Astrocyte (in vitro differentiated cells and primary cell): ENCODE measurements around the gene THRB. TPM values are rescaled to one million over a fixed set of nuclear protein-coding genes. Genes with fewer than 3 reads are reported as not detected.

Source experiments
- DNase-seq: peaks from one replicate; pipeline ENCODE4 v3.0.0-alpha.2; 2010; ENCODE audit warnings: low read depth
- FAIRE-seq: peaks from 2 replicates; lab custom pipeline; 2011; peaks lifted over from hg19 to GRCh38; lab: Jason Lieb, UNC
- H2AFZ ChIP-seq: 2 replicates; pipeline ENCODE4 v1.6.0; 2012; ENCODE audit warnings: low read depth, low read length, inconsistent platforms
- H3K27ac ChIP-seq: 2 replicates; pipeline ENCODE4 v1.5.1; 2011; ENCODE audit warnings: low read depth, low read length, inconsistent platforms
- H3K27me3 ChIP-seq: 2 replicates; pipeline ENCODE4 v1.6.0; 2011; ENCODE audit warnings: low read length, inconsistent platforms; ENCODE audit not compliant: insufficient read depth
- H3K36me3 ChIP-seq: 2 replicates; pipeline ENCODE4 v1.5.1; 2011; ENCODE audit warnings: low read length, inconsistent platforms; ENCODE audit not compliant: insufficient read depth
- H3K4me1 ChIP-seq: 2 replicates; pipeline ENCODE4 v1.5.1; 2011; ENCODE audit warnings: low read length, inconsistent platforms; ENCODE audit not compliant: insufficient read depth
- H3K4me2 ChIP-seq: 2 replicates; pipeline ENCODE4 v1.6.0; 2012; ENCODE audit warnings: low read length, inconsistent platforms
- H3K4me3 ChIP-seq: 2 replicates; pipeline ENCODE4 v1.5.1; 2011; ENCODE audit warnings: low read depth, mild to moderate bottlenecking, low read length, inconsistent platforms; ENCODE audit not compliant: insufficient read depth
- H3K79me2 ChIP-seq: 2 replicates; pipeline ENCODE4 v1.6.0; 2012; ENCODE audit warnings: mild to moderate bottlenecking, low read length, inconsistent platforms; ENCODE audit not compliant: insufficient read depth
- H3K9ac ChIP-seq: 2 replicates; pipeline ENCODE4 v1.6.0; 2012; ENCODE audit warnings: mild to moderate bottlenecking, low read length, inconsistent platforms
- H3K9me3 ChIP-seq: 2 replicates; pipeline ENCODE4 v1.5.1; 2012; ENCODE audit warnings: low read depth, mild to moderate bottlenecking, low read length, inconsistent platforms; ENCODE audit not compliant: insufficient read depth
- H4K20me1 ChIP-seq: 2 replicates; pipeline ENCODE4 v1.6.0; 2012; ENCODE audit warnings: low read length, inconsistent platforms; ENCODE audit not compliant: insufficient read depth
- H3K27ac Mint-ChIP-seq: one replicate; pipeline ENCODE4 v1.8.0; 2021; ENCODE audit warnings: mild to moderate bottlenecking, mixed read lengths; ENCODE audit not compliant: unreplicated experiment
- H3K27me3 Mint-ChIP-seq: one replicate; pipeline ENCODE4 v1.8.0; 2021; ENCODE audit warnings: low read depth, mixed read lengths; ENCODE audit not compliant: unreplicated experiment
- H3K36me3 Mint-ChIP-seq: one replicate; pipeline ENCODE4 v1.8.0; 2021; ENCODE audit warnings: low read depth, mixed read lengths; ENCODE audit not compliant: unreplicated experiment
- H3K4me1 Mint-ChIP-seq: one replicate; pipeline ENCODE4 v1.8.0; 2021; ENCODE audit warnings: low read depth, mixed read lengths; ENCODE audit not compliant: unreplicated experiment
- H3K4me3 Mint-ChIP-seq: one replicate; pipeline ENCODE4 v1.8.0; 2021; ENCODE audit warnings: mild to moderate bottlenecking, moderate library complexity, mixed read lengths; ENCODE audit not compliant: unreplicated experiment
- H3K9me3 Mint-ChIP-seq: one replicate; pipeline ENCODE4 v1.8.0; 2021; ENCODE audit warnings: mild to moderate bottlenecking, mixed read lengths; ENCODE audit not compliant: unreplicated experiment
- EZH2 ChIP-seq: IDR thresholded peaks from 2 replicates; pipeline ENCODE4 v1.6.1; 2012; ENCODE audit warnings: mild to moderate bottlenecking, low read length, inconsistent platforms; ENCODE audit not compliant: insufficient read depth
- total RNA-seq: library from RNA; stranded (reverse); gene quantifications from 2 replicates; pipeline ENCODE4 v1.2.1, GENCODE V29; 2021
- TF ChIP-seq, protein P1 (sequence below): IDR thresholded peaks from 2 replicates; pipeline ENCODE4 v1.5.1; 2011; ENCODE audit warnings: low read depth, mild to moderate bottlenecking, inconsistent platforms, low read length, moderate library complexity; ENCODE audit not compliant: insufficient read depth

Gene THRB
- total RNA-seq, 1 donor from 2014 or later, result 8.5 TPM

DNA sequence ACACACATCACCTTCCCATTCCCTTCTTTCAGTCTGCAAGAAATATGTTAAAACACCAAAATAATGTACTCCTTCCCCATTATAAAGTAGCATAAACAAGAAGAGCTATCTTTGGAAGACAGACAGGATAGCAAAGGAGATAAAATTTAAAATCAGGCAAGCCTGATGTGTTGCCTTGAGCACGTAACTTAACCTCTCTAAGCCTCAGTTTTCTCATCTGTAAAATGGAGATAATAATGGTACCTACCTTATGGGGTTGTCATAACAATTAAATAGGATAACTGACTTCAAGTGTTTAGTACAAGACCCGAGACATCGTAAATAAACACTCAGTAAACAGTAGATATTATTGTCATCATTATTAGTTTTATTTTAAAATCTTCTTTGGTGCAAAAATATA is 407.2 kb downstream of the THRB start:
- H3K4me3 ChIP-seq, result no peak overlapping the region
- H3K4me2 ChIP-seq, result no peak overlapping the region
- DNase-seq, result no peak
- no peaks in the 10 kb centered on the region for H3K36me3 ChIP-seq
- no peak overlapping the region for H2AFZ ChIP-seq
- H3K4me1 ChIP-seq, result no peaks in the 10 kb centered on the region
- TF ChIP-seq EZH2, result no peak
- TF ChIP-seq, protein P1, sequence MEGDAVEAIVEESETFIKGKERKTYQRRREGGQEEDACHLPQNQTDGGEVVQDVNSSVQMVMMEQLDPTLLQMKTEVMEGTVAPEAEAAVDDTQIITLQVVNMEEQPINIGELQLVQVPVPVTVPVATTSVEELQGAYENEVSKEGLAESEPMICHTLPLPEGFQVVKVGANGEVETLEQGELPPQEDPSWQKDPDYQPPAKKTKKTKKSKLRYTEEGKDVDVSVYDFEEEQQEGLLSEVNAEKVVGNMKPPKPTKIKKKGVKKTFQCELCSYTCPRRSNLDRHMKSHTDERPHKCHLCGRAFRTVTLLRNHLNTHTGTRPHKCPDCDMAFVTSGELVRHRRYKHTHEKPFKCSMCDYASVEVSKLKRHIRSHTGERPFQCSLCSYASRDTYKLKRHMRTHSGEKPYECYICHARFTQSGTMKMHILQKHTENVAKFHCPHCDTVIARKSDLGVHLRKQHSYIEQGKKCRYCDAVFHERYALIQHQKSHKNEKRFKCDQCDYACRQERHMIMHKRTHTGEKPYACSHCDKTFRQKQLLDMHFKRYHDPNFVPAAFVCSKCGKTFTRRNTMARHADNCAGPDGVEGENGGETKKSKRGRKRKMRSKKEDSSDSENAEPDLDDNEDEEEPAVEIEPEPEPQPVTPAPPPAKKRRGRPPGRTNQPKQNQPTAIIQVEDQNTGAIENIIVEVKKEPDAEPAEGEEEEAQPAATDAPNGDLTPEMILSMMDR, result no peak
- no peak for FAIRE-seq
- no peaks in the 10 kb centered on the region for H3K27me3 ChIP-seq
- Mint-ChIP-seq H3K27ac (no peak overlapping the region), H3K27me3 (no peaks in the 10 kb centered on the region), H3K9me3 (peaks cover 9% of the 10 kb centered on the region), H3K4me1 (peaks cover 12% of the 10 kb centered on the region), H3K4me3 (no peak overlapping the region), H3K36me3 (no peaks in the 10 kb centered on the region)
- no peak overlapping the region for H3K9ac ChIP-seq
- no peak overlapping the region for H3K27ac ChIP-seq
- no peaks in the 10 kb centered on the region for H3K9me3 ChIP-seq
- H4K20me1 ChIP-seq, result no peaks in the 10 kb centered on the region
- no peaks in the 10 kb centered on the region for H3K79me2 ChIP-seq

DNA sequence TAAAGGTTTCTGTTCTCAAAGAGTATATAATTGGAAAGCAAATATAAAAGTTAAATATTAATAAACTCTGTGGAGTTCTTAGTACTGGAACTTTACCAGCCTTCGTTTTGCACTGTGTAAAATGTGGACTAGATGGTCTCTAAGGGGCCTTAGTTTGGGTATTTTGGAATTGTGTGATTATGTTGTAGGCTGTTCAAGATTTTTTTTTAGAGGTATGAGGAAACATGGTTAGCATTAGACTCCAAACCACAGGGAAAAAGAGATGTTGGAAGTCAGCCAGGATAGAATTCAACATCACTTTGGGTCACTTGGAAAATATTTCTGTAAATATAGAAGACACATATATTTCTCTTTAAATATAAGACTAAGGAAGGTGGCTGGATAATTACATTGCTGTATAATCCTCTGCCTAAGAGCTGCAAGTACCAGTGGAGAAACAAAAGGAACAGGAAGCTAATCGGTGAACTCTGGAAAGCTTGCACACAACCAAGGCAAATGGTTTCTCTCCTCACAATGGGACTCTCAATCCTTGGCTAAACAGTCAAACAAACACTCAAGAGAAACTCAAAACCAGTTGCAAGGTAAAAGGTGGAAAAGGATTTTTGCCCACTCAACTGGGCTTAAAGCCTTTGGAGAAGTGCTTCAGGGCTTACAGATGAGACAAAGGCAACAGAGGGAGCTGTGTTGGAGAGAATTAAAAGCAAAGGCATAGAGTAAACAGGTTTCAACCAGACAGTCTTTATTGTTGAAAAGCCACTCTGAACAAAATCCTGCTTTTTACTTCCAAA is 407.8 kb downstream of the THRB start:
- H2AFZ ChIP-seq, result no peak overlapping the region
- H4K20me1 ChIP-seq, result no peaks in the 10 kb centered on the region
- Mint-ChIP-seq H3K27me3 (no peaks in the 10 kb centered on the region), H3K27ac (no peak overlapping the region), H3K36me3 (peaks cover 2% of the 10 kb centered on the region), H3K4me3 (no peak overlapping the region), H3K4me1 (peaks cover 12% of the 10 kb centered on the region), H3K9me3 (peaks cover 9% of the 10 kb centered on the region)
- no peak overlapping the region for H3K9ac ChIP-seq
- H3K79me2 ChIP-seq, result no peaks in the 10 kb centered on the region
- H3K36me3 ChIP-seq, result no peaks in the 10 kb centered on the region
- no peaks in the 10 kb centered on the region for H3K9me3 ChIP-seq
- DNase-seq, result peak; percentile 10
- no peak overlapping the region for H3K4me3 ChIP-seq
- H3K27ac ChIP-seq, result no peak overlapping the region
- H3K27me3 ChIP-seq, result no peaks in the 10 kb centered on the region
- no peak overlapping the region for H3K4me2 ChIP-seq
- FAIRE-seq, result no peak
- TF ChIP-seq EZH2, result no peak
- TF ChIP-seq, protein P1, result no peak
- no peaks in the 10 kb centered on the region for H3K4me1 ChIP-seq

DNA sequence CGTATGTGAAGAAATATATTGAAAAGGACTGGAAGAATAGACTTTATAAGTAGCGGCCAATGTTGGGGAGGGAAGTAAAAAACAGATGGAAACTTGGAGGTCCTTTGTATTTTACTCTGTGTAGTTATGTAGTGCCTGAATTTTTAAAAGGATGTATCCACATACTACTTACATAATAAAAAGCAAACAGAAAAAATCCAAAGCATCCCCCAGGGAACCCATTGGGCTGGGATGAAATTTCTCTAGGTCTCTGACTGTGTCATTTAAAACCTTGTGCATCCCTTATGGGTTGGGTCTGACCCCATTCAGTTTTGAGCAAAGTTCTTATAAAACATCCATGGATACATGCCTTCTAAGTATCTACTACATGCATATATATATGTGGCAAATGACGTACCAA is 408.4 kb downstream of the THRB start:
- DNase-seq (no peak), FAIRE-seq (no peak)
- Mint-ChIP-seq H3K4me1 (peaks cover 12% of the 10 kb centered on the region), H3K9me3 (peaks cover 9% of the 10 kb centered on the region), H3K36me3 (peaks cover 2% of the 10 kb centered on the region), H3K27me3 (no peaks in the 10 kb centered on the region), H3K4me3 (no peak overlapping the region), H3K27ac (no peak overlapping the region)
- H3K4me3 ChIP-seq, result no peak overlapping the region
- H3K27ac ChIP-seq, result no peak overlapping the region
- H3K9me3 ChIP-seq, result no peaks in the 10 kb centered on the region
- H3K4me1 ChIP-seq, result no peaks in the 10 kb centered on the region
- H2AFZ ChIP-seq, result no peak overlapping the region
- no peak for TF ChIP-seq EZH2
- TF ChIP-seq, protein P1, result no peak
- no peak overlapping the region for H3K9ac ChIP-seq
- no peaks in the 10 kb centered on the region for H3K27me3 ChIP-seq
- no peaks in the 10 kb centered on the region for H3K36me3 ChIP-seq
- no peaks in the 10 kb centered on the region for H4K20me1 ChIP-seq
- no peaks in the 10 kb centered on the region for H3K79me2 ChIP-seq
- H3K4me2 ChIP-seq, result no peak overlapping the region
